HG03575 (cell line): ENCODE results near the gene PFKFB2.

Experiments
- ATAC-seq: cut with Tn5 transposase; IDR thresholded peaks from one replicate; pipeline ENCODE4 v1.9.1; 2021; ENCODE audit not compliant: unreplicated experiment, insufficient number of reproducible peaks, low FRiP score; ENCODE audit errors: extremely low read depth

Gene PFKFB2

GRCh38 chr1:207078578-207079132 is 25.6 kb downstream of the PFKFB2 start:
- ATAC-seq, result no peak

DNA sequence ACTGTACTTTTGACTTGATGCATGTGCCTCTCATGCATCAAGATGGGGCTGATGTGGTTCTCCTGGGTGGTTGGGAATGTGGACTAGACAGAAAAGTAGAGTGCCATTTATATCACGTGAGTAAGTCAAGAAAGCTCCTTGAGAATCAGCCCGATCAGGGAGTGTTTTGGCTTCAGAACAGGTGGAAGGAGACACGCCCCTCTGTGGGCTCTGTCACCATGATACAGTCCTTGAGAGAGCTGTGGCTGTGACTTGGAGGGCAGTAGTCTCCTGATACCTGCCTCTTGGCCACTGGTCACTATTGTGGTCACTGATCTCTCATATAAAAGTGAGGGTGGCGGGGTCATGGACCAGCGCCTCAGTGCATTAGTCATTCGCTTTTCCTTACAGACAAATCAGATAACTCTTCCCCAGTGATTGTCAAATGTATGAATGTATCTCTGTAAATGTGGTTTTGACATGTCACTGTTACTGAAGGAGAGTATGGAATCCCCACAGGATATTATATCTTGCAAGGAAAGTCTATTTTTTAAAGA is 26.7 kb downstream of the PFKFB2 start:
- no peak for ATAC-seq

DNA sequence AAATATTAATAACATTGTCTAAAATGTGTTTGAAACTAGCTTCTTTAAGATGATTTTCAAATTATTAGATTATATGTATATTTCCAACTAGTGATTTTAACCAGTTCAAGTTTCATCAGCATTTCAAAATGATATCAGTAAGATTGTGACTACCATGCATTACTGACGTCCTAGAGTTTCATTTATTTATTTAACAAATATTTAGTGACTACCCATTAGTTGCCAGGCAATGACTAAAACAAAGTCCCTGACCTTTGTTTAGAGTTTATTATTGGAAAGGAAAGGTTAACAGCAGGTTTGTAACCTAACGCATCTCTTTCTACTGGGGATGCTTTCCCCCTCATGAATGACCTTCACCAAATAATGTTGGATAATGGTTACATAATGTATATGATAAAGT is 28.0 kb downstream of the PFKFB2 start:
- no peak for ATAC-seq

GRCh38 chr1:207081806-207082205 is 28.7 kb downstream of the PFKFB2 start:
- no peak for ATAC-seq

DNA sequence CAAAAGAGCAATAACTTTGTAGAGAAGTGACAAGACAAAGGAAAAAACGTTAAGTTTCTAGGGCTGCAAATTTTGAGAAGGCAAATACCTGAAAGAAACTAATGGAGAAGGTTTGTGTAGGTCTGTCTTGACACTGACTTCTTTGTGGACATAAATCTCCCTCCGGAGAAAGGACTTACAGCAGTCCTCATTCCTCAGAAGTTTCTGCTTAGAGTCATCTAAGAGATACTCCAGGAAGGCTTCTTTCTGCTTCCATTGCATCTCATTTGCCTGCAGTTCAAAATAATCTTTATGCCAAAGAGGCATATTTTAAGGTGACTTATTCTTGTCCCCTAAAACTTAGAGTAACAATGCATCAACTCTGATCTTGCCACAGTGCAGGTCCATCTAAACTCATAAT is 31.2 kb downstream of the PFKFB2 start:
- no peak for ATAC-seq

GRCh38 chr1:207084701-207085180 is 31.7 kb downstream of the PFKFB2 start:
- no peak for ATAC-seq

DNA sequence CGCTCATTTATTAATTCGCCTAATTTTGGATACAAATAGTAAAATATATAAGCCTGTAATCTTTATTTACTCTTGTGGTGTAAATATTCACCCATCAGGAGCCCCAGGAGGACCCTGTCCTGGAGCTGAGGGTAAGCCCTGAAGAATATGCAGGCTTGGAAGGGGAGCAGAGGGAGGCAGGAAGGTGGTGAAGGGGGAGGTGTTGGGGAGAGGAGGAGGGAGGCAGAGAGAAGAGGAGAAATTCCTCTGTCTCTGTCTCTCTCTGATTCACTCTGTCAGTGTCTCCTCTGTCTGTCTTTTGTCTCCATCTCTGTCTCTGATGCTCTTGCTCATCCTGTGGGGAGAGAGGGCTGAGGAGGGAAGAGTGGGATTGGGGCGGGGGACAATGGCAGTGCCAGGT is 32.8 kb downstream of the PFKFB2 start:
- no peak for ATAC-seq

GRCh38 chr1:207088161-207088560 is 35.1 kb downstream of the PFKFB2 start:
- ATAC-seq, result no peak

- ATAC-seq, result no peak
Observed at GRCh38 chr1:207088701-207089626, 35.9 kb downstream of the PFKFB2 start, which contains the start of gene C4BPB. Gene C4BPB (plus strand): TSS chr1:207088860. CDS start chr1:207089532, 672 bp downstream.

DNA sequence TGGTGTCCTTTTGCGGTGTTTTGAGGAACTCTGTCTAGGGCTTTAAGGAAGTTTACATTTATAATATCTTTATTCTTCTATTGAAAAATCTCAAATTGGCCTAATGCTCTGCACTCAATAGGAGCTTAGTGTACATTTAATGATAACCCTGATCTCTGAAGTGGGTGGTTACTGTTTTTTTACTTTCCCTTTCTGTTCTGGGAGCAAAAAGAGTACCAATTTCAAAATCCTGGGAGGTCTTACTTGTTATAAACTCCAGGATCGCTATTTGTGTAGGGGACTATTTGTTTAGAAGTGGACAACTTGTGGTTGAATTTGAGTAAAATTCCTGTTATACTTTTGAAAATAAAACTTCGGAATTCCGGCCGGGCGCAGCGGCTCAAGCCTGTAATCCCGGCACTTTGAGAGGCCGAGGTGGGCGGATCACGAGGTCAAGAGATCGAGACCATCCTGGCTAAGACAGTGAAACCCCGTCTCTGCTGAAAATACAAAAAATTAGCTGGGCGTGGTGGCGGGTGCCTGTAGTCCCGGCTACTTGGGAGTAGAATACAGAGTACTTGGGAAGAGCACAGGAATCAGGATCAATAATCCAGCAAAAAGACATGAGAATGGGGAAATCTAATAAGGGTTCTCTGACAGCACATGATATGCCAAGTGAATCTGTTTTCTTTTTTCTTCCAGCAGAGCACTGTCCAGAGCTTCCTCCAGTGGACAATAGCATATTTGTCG is 36.7 kb downstream of the PFKFB2 start:
- ATAC-seq, result no peak

DNA sequence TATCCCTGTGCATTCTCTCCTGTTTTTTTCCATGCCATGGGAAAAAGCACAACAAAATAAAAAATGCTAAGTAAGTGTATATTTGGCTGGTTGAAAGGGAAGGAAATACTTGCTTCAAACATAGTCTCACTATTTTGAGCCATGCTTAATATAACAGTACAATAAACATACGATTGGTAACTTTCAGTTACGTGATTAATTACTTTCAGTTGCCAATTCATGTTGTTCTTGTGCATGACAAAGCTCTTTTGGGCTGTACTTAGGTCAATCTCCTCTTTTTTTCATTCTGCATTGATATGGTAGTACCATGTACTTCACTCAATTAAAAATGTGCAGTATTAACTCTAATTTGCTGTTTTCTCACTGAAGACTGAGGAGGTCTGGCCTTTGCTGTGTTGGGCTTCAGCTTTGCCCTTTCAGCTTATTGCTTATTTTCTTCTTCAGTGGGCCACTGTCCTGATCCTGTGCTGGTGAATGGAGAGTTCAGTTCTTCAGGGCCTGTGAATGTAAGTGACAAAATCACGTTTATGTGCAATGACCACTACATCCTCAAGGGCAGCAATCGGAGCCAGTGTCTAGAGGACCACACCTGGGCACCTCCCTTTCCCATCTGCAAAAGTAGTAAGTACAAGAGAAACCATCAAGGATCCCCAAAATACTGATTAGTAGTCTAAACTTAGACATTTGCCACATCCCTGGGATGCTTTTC is 38.3 kb downstream of the PFKFB2 start:
- no peak for ATAC-seq

DNA sequence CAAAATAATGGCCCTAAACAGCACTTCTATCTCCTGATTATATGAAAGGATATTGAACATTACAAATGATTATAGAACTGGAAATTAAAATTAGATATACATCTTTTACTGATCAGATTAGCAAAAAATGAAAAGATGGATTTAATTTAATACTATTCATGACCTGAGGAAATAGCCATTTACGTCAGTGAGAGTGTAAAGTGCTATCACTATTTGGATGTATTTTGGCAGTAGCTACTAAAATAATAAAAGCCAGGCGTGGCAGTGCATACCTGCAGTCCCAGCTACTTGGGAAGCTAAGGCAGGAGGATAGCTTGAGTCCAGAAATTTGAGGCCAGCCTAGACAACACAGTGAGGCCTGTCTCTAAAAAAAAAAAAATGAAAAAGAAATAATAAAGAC is 40.9 kb downstream of the PFKFB2 start:
- ATAC-seq, result no peak

GRCh38 chr1:207097871-207098324 is 44.8 kb downstream of the PFKFB2 start:
- peak; percentile 66 for ATAC-seq

GRCh38 chr1:207101720-207102119 is 48.6 kb downstream of the PFKFB2 start:
- ATAC-seq, result no peak

DNA sequence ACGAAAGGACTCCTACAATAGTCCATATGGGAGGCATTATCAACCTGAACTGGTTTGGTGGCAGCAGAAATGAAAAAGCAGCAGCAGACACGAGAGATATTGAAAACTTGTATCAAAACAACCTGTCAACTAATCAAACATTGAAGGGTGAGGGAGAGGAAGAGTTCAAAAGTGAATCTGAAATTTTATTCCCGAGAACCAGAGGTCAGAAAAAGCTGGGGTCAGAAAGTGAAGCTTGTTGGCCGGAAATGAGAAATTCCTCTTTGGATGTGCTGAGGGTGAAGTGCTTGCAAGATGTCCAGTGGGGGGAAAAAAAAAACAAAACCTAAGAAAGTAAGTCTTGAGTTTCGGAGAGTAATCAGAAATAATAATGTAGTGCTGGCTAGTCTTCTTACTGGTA is 49.1 kb downstream of the PFKFB2 start:
- ATAC-seq, result no peak

- no peak for ATAC-seq
Observed at GRCh38 chr1:207102659-207103058, 49.6 kb downstream of the PFKFB2 start.

DNA sequence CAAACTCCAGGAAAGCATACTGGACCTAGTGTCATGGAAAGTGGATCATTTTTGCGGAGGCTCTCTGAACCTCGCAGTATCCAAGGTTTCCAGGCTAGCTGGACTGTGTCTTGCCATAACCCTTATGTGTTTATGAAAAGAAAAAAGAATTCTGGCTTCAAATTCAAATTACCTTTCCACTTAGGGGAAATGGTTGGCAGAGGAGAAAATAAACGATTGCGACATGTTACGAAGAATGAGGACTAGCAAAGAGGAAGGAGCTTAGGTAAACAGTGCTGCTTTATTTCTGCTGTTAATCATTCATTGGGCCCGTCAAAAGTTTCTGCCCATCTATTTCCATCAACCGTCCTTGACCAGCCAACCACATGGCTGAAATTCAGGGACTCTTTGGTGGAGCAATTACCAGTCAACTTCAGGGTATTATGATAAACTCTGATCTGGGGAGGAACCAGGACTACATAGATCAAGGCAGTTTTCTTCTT is 50.9 kb downstream of the PFKFB2 start, which contains the start of gene C4BPA:
Gene C4BPA, plus strand, starts transcription at position 342 of the 482 bp plus-strand sequence. CDS start 8,793 bp downstream, outside the sequence.
- ATAC-seq, result no peak

DNA sequence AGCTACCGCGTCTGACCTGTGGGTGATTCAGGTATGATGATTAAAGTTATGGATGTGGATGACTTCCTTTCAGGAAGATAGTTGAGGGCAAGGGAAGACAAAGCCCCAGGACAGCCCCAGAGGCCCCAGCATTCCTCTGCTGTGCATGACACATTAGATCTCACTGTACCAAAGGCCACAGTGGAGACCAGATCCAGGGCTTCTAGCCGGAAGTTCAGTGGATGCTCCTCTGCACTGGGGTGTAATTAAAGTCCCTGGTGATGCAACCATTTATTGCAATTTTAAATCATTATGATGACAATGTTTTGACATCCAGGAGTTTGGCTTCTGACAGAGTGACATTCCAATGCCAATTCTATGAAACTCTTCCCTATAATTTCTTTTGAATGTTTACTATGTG is 55.9 kb downstream of the PFKFB2 start:
- no peak for ATAC-seq
